Muscle of arm (tissue), 12 donors: ENCODE measurements around the gene NKX6-1. TPM values are rescaled to one million over a fixed set of nuclear protein-coding genes. Genes with fewer than 3 reads are reported as not detected.

Experiments used
- DNase-seq: peaks from one replicate; pipeline ENCODE4 v3.0.0-alpha.2; 2013
- polyA plus RNA-seq, 12 donors: library from polyadenylated mRNA; unstranded; fragments of 120-200 nt; gene quantifications; one replicate each; pipeline ENCODE4 v1.2.1, GENCODE V29; 2013; ENCODE audit not compliant: insufficient read length in 12 of 12

NKX6-1 gene
- polyA plus RNA-seq, 12 donors = not detected

- DNase-seq = no peak
Measured at GRCh38 chr4:84498203-84498934, 723 bp downstream of the NKX6-1 start.

DNA sequence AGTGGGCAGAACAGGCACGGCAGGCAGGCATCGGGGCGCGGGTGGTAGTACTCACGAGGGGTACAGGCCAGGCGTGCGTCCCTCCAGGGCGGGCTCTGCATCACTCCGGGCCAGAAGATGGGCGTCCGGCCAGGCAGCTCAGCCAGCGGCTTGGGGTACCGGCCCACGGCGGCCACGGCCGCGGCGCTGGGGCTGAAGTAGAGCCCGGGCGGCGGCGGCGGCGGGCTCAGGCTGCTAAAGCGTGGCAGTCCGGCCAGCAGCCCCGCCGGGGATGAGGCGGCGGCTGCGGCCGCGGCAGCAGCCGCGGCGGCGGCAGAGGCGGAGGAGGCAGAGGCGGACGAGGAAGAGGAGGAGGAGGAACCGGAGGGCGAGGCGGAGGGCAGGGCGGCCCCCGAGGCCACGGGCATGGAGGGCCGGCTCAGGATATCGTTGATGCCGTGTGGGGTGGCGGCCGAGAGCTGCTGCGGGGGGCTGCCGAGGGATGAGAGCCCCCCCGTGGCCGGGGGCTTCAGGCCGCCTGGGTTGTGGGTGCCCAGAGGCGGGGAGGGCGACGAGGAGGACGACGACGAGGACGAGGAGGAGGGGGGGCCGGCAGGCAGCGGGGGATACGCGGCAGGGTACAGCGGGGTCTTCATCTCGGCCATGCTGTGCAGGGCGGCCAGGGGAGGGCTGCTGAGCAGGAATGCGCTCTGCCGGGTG lies 1.4 kb downstream of the NKX6-1 start:
- DNase-seq = no peak

DNA sequence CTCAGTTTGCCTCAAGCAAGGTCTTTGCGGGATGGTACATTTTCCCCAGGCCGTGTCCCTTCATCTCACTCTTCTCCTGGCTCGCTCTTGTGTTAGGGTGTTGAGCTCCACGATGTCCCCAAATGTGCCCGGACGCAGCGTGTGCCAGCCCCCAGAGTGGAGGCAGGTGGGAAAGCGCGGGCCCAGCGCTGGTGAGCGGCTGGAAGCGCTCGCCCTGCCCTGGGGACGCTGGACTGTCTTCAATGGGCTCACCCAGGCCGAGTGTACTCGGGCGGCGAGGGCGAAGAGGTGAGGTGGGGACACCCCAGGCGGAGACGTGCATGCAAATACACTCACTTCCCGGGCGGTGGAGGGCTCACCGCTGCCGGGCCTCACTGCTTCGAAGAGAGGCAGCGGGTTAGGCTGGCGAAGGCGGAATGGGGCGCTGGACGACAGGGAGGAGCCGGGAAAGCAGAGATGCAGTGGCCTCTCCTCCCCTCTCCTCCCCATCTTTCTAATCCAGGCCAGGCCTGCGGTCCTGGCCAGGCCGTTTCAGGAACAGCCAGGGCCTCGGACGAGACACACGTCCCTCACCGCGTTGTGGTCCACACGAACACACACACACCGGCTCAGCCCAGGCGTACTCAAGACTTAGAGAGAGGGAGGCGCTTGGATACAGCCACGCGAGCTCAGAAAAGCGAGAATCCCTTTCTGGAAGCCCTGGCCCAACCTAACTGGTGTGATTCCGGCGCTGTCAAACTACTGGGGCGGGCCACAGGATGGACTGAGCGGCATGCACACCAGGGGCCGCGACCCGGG lies 2.2 kb downstream of the NKX6-1 start:
- no peak for DNase-seq

- no peak for DNase-seq
Measured at GRCh38 chr4:84496331-84496705, 2.8 kb downstream of the NKX6-1 start.

GRCh38 chr4:84495794-84496261 lies 3.3 kb downstream of the NKX6-1 start:
- no peak for DNase-seq

DNA sequence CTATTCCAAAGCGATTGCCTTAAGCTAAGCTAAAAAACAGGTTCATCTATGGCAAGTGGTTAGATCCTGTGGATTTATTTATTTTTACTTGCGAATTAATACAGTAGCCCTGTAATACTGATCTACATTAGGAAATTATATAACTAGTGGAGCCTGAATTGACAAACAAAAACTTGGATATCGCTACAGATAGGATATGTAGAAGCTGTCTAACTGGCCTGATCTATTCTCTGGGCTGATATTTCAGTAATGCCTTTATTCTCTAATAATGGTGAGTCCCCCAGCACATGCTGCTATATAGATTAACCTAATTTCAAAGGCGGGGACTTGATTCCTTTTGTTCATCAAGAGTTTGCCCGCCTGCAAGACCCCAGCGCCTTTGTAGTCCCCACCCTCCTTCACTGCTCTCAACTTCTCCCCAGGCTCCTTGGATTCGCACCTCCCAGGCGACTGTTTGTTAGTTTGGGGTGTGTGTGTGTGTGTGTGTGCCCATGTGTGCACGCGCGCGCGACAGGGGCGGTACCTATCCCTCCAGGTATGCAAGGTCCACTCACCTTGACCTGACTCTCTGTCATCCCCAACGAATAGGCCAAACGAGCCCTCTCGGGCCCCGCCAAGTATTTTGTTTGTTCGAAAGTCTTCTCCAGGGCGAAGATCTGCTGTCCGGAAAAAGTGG lies 3.8 kb downstream of the NKX6-1 start:
- no peak for DNase-seq

DNA sequence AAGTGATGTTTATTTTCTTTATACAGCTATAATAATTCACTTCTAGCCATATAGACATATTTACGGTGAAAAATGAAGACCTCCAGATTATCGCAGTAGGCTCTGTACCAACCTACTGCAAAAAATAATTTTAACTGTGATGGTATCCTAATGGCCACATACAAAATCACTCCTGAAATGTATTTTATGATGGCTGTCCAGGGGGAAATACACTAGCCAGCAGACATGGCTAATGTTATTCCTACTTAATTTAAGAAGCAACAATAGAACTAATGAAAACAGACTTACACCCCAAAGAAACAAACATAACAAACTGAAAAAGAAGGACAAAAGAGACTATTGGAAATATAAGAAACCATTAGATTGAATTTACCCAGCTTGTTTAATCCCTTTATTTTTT lies 4.6 kb downstream of the NKX6-1 start:
- no peak for DNase-seq

DNA sequence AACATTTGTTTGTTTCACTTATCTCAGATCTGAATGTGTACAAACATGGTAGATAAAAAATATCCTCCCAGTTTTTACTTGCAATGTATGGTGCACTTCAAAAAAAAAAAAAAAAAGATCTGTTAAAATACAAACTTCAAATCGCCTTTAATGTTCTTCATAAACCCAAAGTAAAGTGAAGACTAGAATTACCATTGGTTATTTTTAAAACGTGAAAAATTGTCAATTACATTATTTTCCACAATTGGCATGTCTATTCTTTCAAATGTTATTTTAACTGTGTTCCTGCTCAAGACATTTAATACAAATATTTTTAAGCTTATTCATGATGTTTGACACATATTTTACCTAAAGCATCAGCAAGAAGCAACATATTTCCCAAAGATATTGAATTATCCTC lies 5.0 kb downstream of the NKX6-1 start:
- no peak for DNase-seq

DNA sequence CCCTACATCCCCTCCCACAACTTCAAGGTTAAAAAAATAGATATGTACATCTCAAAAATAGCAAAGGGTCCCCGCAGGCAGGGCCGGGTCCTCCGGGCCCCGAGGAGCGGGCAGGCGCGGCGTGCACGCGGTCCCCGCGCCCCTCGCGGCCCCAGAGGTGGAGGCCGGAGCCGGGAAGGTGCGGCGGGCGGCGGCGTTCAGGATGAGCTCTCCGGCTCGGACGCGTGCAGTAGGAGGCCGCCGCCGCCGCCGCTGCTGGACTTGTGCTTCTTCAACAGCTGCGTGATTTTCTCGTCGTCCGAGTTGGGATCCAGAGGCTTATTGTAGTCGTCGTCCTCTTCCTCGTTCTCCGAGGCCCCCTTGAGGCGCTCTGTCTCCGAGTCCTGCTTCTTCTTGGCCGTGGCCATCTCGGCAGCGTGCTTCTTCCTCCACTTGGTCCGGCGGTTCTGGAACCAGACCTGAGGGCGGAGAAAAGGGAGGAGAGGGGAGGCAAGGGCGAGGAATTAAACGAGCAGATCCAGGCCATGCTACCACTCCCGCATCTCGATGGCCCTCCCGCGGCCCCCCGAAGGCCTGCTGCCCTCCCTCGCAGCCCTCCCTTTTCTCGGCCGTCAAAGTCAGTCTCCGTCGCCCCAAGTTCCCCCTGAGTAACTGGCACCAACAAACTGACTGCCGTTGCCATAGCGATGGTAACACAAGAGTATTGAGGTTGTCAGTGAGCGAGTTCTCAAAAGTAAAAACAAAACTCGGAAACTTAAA lies 5.8 kb downstream of the NKX6-1 start:
- no peak for DNase-seq

DNA sequence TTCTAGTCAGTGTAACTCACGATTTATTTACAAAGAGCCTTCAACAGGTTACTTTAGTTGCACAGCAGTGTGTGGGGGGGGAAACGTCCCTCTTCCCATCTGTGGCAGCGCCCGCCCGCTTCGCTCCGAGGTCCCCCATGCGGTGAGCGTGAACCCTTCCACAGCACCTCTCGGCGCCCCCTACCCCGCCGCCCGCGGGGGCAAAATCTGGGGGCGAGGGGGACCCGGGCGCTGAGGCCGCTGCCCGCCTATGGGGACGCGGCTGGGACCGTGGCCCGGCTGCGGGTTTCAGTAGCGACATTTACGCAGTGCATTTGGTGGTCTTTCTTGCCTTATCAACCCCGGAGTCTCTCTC lies 6.4 kb downstream of the NKX6-1 start:
- DNase-seq = no peak

GRCh38 chr4:84492290-84492689 lies 6.8 kb downstream of the NKX6-1 start:
- no peak for DNase-seq

- DNase-seq = no peak
Measured at GRCh38 chr4:84491481-84491880, 7.6 kb downstream of the NKX6-1 start.

DNA sequence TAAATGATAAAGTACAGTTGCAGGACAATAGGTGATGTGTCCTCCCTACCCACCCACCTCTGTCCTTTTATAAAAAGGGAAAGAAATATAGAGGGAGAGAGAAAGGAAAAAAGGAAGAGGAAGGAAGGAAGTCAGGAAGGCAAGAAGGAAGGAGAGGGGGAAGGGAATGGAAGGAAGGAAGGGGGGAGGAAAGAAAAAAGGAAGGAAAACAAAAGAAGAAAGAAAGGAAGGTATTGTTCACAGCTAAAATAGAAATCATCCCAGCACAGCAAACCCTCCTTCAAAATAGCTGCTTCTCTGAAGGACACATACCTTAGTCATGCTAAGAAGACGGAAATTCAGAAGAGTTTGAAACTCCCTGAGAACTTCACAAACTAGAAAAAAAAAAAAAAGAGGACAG lies 8.4 kb downstream of the NKX6-1 start:
- DNase-seq = no peak

DNA sequence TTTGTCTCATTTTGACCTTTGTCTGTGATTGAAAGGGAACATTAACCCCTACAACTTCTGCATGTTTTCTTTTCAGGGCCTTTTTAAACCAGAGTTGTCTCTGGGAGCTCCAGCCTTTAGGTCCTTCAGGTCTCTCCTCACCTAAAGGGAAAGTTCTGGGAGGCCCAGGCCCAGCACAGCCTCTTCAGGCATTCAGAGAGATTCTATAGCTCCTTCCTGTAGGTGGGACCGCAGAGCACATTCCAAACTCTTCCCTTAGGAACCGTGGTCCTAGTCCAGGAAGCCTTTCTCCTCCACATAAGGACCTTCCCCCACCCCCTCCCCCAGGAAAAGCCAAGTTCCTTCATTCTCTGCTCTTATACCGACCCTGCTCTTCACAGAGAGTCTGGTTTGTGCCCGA lies 14.9 kb downstream of the NKX6-1 start:
- no peak for DNase-seq

- DNase-seq = no peak
Measured at GRCh38 chr4:84483688-84484087, 15.4 kb downstream of the NKX6-1 start.

DNA sequence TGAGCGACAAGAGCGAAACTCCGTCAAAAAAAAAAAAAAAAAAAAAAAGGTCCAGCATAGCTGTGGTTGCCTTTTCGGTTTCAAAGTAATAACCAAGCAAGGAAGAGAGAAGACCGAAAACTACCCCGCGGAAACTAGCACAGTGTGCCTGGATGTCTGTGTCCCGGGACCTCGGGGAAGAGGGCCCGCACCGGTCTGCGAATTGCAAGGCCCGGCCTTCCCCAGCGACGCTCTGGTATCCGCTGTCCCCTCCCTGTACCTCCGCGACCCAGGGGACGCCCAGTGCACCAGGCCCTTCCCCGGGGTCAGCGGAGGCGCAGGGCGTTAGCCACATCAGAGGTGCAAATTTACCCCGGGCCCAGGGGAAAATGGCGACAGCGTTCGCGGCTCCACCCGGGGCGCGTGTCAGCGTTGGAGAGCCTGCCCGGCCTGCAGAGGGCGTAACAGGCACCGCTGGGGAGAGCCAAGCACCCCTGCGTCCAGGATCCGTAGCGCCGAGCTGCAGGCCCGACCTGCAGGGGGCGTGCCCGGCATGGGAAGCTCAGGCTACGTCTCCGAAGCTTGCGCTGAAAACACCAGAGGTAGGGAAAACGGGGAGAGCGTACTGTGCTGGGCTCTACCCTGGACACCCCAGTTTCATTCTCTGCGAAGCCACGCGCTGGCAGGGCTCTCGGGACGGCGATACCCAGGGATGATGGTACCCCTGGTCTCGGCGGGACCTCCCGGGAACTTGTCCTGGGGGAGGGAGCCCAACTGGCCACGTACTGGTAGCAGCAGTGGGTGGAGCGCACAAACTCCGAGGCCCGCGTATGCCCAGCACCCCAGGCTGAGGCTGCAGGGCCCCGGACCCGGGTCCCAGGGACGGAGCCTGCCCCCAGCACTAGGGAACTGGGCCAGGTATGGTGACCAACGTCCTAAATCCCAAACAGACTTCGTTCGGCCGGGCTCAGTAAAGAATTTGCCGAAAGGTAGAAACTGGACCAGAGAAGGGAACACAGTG lies 16.2 kb downstream of the NKX6-1 start:
- no peak for DNase-seq

GRCh38 chr4:84481860-84482245 lies 17.2 kb downstream of the NKX6-1 start:
- DNase-seq = no peak

GRCh38 chr4:84481077-84481859 lies 17.8 kb downstream of the NKX6-1 start:
- no peak for DNase-seq

- no peak for DNase-seq
Measured at GRCh38 chr4:84480082-84480481, 19.0 kb downstream of the NKX6-1 start.
